Type B pancreatic cell (in vitro differentiated cells): ENCODE measurements around the gene EPHB4. TPM values are rescaled to one million over a fixed set of nuclear protein-coding genes. Genes with fewer than 3 reads are reported as not detected.

Experiments
- microRNA-seq: library from miRNA; unstranded; fragments of <30 nt; microRNA quantifications from one replicate; pipeline ENCODE4, GENCODE V29; 2020
- total RNA-seq: library from RNA; stranded (reverse); gene quantifications from 2 replicates; pipeline ENCODE4 v1.2.1, GENCODE V29; 2021; ENCODE audit warnings: low replicate concordance

EPHB4 gene
- total RNA-seq, 1 donor from 2014 or later = 78.4 TPM

Small RNA genes lying within 50 kb of the gene (microRNA-seq; reads per million reads assigned to microRNA genes)
- gene MIR6875 = not detected

Other genes with a start within 250 kb of the EPHB4 start
- 64.5 and 66.7 TPM in 2 replicates for gene LRCH4, start 241.4 kb downstream of the EPHB4 start, total RNA-seq
- 0.76 and 0.77 TPM in 2 replicates for gene FBXO24, start 241.2 kb downstream of the EPHB4 start, total RNA-seq
- 11.6 and 152 TPM in 2 replicates for gene PCOLCE, start 225.2 kb downstream of the EPHB4 start, total RNA-seq
- gene MOSPD3, start 215.0 kb downstream of the EPHB4 start, total RNA-seq = 28.3 and 29.0 TPM in 2 replicates
- 1.8 and 2.5 TPM in 2 replicates for gene TFR2, start 186.0 kb downstream of the EPHB4 start, total RNA-seq
- 1.8 and 2.4 TPM in 2 replicates for gene ACTL6B, start 171.1 kb downstream of the EPHB4 start, total RNA-seq
- 179 and 203 TPM in 2 replicates for gene GNB2, start 153.8 kb downstream of the EPHB4 start, total RNA-seq
- 49.5 and 79.4 TPM in 2 replicates for gene GIGYF1, start 133.3 kb downstream of the EPHB4 start, total RNA-seq
- 39.2 and 41.0 TPM in 2 replicates for gene POP7, start 121.4 kb downstream of the EPHB4 start, total RNA-seq
- gene EPO, start 107.1 kb downstream of the EPHB4 start, total RNA-seq = 0.22 and 0.40 TPM in 2 replicates
- gene ZAN, start 93.9 kb downstream of the EPHB4 start, total RNA-seq = not detected in 2 replicates
- gene SLC12A9, start 25.2 kb upstream of the EPHB4 start, total RNA-seq = 31.4 and 37.1 TPM in 2 replicates
- 78.9 and 84.7 TPM in 2 replicates for gene TRIP6, start 39.9 kb upstream of the EPHB4 start, total RNA-seq
- 168 and 239 TPM in 2 replicates for gene SRRT, start 47.6 kb upstream of the EPHB4 start, total RNA-seq
- 4.4 and 6.3 TPM in 2 replicates for gene UFSP1, start 62.2 kb upstream of the EPHB4 start, total RNA-seq
- gene ACHE, start 68.4 kb upstream of the EPHB4 start, total RNA-seq = 7.1 and 10.4 TPM in 2 replicates
- 8.2 and 23.5 TPM in 2 replicates for gene MUC3A, start 122.0 kb upstream of the EPHB4 start, total RNA-seq
- 0.50 and 1.6 TPM in 2 replicates for gene MUC12, start 142.0 kb upstream of the EPHB4 start, total RNA-seq
- 0.53 and 1.5 TPM in 2 replicates for gene MUC17, start 192.6 kb upstream of the EPHB4 start, total RNA-seq